T-helper 2 cell treated with Interferon-gamma antibody and Interleukin-4, amounts not matched to agents 5 μg/mL and 100 μg/mL, for 36 hours (primary cell): ENCODE data around the gene FBXW11.

ENCODE experiments used
- DNase-seq: peaks from one replicate; pipeline ENCODE4 v3.0.0; 2021; ENCODE audit warnings: low spot score
- H3K27ac Mint-ChIP-seq: one replicate; pipeline ENCODE4 v1.8.0; 2021; ENCODE audit warnings: mild to moderate bottlenecking, mixed read lengths
- H3K27me3 Mint-ChIP-seq: one replicate; pipeline ENCODE4 v1.8.0; 2021; ENCODE audit warnings: low read depth, mixed read lengths
- H3K36me3 Mint-ChIP-seq: one replicate; pipeline ENCODE4 v1.8.0; 2021; ENCODE audit warnings: low read depth, mixed read lengths
- H3K4me1 Mint-ChIP-seq: one replicate; pipeline ENCODE4 v1.8.0; 2021; ENCODE audit warnings: low read depth, mixed read lengths
- H3K4me3 Mint-ChIP-seq: one replicate; pipeline ENCODE4 v1.8.0; 2022; ENCODE audit warnings: mild to moderate bottlenecking, moderate library complexity, mixed read lengths
- H3K9me3 Mint-ChIP-seq: one replicate; pipeline ENCODE4 v1.8.0; 2021; ENCODE audit warnings: mixed read lengths

The FBXW11 gene

DNA sequence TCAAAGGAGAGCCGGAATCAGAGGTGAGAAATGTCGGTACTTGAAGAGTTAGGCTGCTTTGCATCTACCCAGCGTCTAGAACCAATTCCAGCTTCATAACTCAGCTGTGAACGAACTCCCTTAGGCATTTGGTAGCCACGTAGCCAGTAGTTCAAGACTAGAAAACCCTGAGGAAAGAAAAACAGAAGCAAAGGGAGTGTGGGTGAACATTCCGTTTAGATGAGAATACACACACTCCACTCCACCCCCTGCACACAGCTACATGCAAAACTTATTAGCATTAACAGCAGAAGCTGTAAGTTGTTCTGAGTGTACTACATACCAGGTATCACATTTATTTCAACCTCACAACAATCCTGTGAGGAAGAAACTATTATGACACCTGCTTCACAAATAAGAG is 142.5 kb downstream of the FBXW11 start:
- Mint-ChIP-seq H3K9me3 (no peaks in the 10 kb centered on the region), H3K27me3 (no peaks in the 10 kb centered on the region), H3K4me1 (peaks cover 17% of the 10 kb centered on the region), H3K4me3 (no peak overlapping the region), H3K27ac (no peak overlapping the region), H3K36me3 (peaks cover 24% of the 10 kb centered on the region)
- no peak for DNase-seq

DNA sequence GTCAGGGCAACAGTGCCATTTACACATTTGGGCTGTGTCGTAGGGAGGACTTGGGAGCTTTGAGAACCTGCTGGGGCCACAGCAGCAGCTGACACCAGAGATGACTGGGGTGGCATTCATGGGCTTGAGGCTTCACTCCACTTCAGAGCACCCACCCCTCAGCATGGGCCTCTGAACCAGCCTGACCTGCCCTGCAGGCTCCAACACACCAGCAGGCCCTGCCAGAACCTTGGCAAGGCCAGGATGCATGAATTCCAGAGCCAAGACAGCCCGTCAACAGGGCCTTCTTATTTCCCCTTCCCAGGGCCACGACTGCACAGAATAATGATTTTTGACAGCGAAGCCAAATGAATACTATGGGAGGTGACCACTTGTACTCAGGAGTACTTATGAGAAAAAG is 143.8 kb downstream of the FBXW11 start:
- no peak overlapping the region for H3K4me3 Mint-ChIP-seq
- H3K27me3 Mint-ChIP-seq: no peaks in the 10 kb centered on the region
- peaks cover 14% of the 10 kb centered on the region for H3K36me3 Mint-ChIP-seq
- H3K9me3 Mint-ChIP-seq: no peaks in the 10 kb centered on the region
- no peak for DNase-seq
- peaks cover 17% of the 10 kb centered on the region for H3K4me1 Mint-ChIP-seq
- H3K27ac Mint-ChIP-seq: no peak overlapping the region

DNA sequence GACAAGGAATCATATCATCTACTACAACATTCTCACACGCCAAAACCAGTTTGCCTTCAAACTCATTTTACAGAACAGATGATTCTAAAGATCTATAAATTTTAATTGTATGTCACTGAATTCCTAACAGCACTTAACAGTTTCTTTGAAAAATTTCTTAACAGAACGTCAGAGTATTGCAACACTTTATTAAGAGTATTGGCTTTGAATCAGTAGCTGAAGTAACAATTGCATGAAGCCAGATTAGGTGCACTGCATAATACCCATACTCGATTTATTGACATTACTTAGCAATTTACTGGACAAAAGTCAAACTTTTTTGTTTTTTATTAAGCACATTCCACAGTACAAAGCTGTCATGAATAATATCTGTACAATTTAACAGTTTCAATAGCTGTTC is 145.1 kb downstream of the FBXW11 start:
- Mint-ChIP-seq H3K36me3 (peaks cover 10% of the 10 kb centered on the region), H3K4me3 (no peak overlapping the region), H3K27me3 (no peaks in the 10 kb centered on the region), H3K27ac (no peak overlapping the region), H3K9me3 (no peaks in the 10 kb centered on the region), H3K4me1 (peaks cover 14% of the 10 kb centered on the region)
- DNase-seq: no peak

DNA sequence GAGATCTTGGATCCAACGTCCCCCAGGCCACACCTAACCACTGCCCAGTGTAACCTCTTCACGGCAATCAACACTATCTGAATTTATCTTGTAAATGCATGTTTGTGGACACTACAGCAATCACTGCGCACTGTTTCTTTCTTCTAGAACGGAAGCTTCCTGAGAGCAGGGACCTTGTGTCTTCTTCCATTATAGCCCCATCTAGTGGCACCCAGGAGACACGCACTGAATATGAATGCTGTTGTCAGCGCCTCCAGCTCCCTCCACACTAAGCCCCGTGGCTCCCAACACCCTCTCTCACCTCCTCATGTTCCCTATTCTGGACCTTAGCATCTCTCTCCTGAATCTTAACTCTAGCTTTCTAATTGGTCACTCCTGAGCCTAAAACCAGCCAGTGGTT is 148.1 kb downstream of the FBXW11 start:
- H3K27ac Mint-ChIP-seq: no peak overlapping the region
- H3K4me1 Mint-ChIP-seq: peaks cover 10% of the 10 kb centered on the region
- no peak for DNase-seq
- H3K9me3 Mint-ChIP-seq: no peaks in the 10 kb centered on the region
- H3K4me3 Mint-ChIP-seq: no peak overlapping the region
- H3K27me3 Mint-ChIP-seq: no peaks in the 10 kb centered on the region
- H3K36me3 Mint-ChIP-seq: peaks cover 2% of the 10 kb centered on the region

DNA sequence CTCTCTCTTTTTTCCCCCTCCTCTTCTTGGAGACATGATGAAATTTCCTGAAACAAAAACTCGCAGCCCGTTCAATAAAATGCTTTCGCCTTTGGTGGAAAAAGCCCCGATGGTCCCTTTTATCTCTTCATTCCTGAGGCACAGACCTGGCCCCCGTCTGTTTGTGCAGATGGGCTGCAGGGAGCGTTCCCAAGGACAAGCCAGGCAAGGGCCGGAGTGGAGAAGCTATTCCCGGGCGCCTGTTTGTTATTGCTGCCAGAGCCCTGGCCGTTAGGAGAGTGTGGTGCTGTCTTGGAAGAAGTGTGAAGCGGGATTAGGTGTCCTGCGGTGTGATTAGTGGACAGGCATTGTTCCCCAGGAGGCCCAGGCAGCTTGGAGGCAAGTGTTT is 149.0 kb downstream of the FBXW11 start:
- Mint-ChIP-seq H3K27ac (no peak overlapping the region), H3K4me3 (no peak overlapping the region), H3K9me3 (no peaks in the 10 kb centered on the region), H3K36me3 (peaks cover 2% of the 10 kb centered on the region), H3K27me3 (no peaks in the 10 kb centered on the region), H3K4me1 (peaks cover 10% of the 10 kb centered on the region)
- no peak for DNase-seq

DNA sequence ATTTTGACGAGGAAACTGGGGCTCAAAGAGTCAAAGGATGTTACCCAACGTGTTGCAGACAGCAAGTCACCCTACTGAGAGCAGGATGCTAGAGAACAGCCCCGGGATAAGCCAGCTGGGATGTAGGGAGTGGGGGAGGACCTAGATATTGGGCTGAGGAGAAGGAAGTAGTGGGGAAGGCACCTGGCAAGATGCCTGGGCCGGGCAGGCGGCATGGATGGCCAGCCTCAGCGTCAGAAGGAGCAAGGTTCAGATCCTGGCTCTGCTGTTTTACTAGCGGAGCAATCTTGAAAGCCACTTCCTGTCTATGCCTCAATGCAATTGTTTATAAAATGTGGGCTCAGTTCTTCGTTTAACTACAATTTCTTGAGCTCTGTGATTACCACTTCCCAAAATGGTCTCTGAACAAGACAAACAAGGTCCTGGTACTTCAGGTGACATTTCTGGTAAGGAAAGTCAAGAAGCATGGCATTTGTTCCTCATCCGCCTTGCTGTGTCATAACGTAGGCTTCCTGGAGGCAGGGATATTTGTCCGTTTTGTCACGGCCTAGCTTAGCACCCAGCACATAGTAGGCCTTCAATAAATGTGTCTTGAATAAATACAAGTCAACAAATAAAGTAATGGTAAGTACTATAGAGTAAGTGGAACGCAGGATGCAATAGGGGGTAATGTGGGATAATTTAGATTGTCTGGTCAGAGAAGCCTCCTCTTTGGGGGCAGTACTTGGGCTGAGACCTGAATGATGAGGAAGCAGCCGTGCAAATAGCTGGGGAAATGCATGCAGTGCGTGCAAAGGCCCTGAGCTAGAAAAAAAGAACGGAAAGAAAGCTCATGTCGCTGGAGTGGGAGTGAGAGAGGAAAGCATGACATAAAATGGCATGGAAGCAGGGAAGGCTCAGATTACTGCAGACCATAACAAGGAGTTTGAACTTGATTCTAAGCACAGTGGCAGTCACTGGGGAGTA is 150.4 kb downstream of the FBXW11 start:
- Mint-ChIP-seq H3K4me3 (no peak overlapping the region), H3K27ac (peak overlapping the region; percentile 53), H3K27me3 (no peaks in the 10 kb centered on the region), H3K9me3 (no peaks in the 10 kb centered on the region), H3K36me3 (peaks cover 2% of the 10 kb centered on the region), H3K4me1 (peaks cover 10% of the 10 kb centered on the region)
- DNase-seq: no peak

DNA sequence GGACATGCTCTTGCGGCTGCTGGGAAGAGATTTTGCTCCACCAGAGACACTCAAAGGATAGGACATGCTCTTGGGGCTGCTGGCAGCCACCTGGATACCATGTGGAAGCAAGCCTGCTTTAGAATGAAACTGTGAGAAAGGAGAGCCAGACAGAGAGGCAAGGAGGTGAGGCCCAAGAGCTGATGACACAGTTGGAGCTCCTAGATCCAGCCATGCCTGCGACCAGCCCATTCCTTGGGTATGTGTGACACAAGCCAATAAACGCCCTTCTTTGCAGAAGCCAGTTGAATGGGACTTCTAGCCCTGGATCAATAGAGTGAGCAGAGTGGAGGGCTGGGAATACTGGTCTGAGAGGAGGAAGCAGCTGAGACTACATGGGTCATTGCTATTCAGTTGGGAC is 151.2 kb downstream of the FBXW11 start:
- Mint-ChIP-seq H3K36me3 (peaks cover 2% of the 10 kb centered on the region), H3K9me3 (no peaks in the 10 kb centered on the region), H3K27me3 (no peaks in the 10 kb centered on the region), H3K27ac (no peak overlapping the region), H3K4me1 (peaks cover 10% of the 10 kb centered on the region), H3K4me3 (no peak overlapping the region)
- DNase-seq: no peak

DNA sequence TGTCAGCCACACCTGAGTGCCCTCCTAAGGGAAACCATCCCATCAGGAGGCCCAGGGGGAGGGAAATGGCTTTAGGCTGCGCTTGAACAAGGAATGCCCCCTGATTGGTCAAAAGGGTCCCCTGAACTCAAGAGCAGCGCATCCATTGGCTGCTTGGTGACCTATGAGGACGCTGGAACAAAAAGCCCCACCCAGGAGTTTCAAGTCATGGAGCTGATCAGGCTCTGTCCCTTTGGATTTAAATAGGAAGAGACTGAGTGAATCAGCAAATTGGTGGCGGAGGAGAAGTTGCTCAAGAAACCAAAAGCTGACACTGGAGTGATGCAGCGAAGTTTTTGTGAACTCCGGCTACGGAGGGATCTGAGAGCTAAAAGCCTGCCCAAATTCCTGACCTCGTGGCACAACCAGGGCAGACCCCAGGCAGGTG is 154.2 kb downstream of the FBXW11 start:
- Mint-ChIP-seq H3K4me1 (peaks cover 10% of the 10 kb centered on the region), H3K27ac (no peak overlapping the region), H3K9me3 (no peaks in the 10 kb centered on the region), H3K4me3 (no peak overlapping the region), H3K36me3 (peaks cover 2% of the 10 kb centered on the region), H3K27me3 (no peaks in the 10 kb centered on the region)
- DNase-seq: no peak

DNA sequence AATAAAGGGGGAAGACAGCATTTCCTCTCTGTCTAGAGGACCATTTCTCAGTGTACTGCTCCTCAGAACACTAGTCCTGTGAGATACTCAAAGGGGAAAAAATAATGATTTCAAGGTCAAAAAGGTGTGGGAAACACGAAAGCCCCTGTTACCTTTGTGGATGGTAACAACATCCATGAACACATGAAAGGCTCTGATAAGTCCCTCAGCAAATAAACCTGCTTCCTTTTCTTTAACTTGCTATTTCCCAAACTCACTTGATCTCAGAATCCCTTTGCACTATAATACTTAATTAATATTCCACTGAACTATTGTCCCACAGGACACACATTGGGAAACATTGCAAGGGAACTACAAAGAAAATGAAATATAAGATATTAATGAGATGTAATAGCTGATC is 155.2 kb downstream of the FBXW11 start:
- H3K4me3 Mint-ChIP-seq: no peak overlapping the region
- no peaks in the 10 kb centered on the region for H3K27me3 Mint-ChIP-seq
- no peaks in the 10 kb centered on the region for H3K36me3 Mint-ChIP-seq
- no peak overlapping the region for H3K27ac Mint-ChIP-seq
- DNase-seq: no peak
- no peaks in the 10 kb centered on the region for H3K9me3 Mint-ChIP-seq
- peaks cover 7% of the 10 kb centered on the region for H3K4me1 Mint-ChIP-seq

DNA sequence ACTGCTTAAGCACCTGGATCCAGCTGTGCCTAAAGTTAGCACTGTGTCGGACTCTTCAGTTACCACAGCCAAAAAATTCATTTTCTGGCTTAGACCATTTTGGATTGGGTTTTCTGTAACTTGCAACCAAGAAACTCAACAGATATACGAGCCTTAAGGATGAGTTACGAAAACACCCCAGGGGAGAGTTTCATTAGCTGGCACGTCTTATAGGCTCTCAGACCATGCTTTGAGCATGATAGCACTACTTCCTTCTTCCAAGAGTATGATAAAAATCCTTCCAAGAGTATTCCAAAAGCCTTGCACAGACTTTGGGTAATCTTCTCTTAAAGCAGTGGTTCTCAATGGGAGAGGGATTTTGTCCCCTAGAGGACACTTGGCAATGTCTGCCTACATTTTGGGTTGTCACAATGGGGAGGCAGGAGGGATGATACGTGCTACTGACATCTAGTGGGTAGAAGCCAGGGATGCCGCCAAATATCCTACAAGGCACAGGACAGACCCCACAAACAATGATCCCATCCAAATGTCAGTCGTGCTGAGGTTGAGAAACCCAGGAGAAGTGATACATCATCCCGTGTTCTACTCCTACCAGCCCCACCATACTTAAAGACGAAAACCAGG is 156.0 kb downstream of the FBXW11 start:
- Mint-ChIP-seq H3K27me3 (no peaks in the 10 kb centered on the region), H3K27ac (no peak overlapping the region), H3K9me3 (no peaks in the 10 kb centered on the region), H3K4me3 (no peak overlapping the region), H3K36me3 (no peaks in the 10 kb centered on the region), H3K4me1 (no peaks in the 10 kb centered on the region)
- no peak for DNase-seq

DNA sequence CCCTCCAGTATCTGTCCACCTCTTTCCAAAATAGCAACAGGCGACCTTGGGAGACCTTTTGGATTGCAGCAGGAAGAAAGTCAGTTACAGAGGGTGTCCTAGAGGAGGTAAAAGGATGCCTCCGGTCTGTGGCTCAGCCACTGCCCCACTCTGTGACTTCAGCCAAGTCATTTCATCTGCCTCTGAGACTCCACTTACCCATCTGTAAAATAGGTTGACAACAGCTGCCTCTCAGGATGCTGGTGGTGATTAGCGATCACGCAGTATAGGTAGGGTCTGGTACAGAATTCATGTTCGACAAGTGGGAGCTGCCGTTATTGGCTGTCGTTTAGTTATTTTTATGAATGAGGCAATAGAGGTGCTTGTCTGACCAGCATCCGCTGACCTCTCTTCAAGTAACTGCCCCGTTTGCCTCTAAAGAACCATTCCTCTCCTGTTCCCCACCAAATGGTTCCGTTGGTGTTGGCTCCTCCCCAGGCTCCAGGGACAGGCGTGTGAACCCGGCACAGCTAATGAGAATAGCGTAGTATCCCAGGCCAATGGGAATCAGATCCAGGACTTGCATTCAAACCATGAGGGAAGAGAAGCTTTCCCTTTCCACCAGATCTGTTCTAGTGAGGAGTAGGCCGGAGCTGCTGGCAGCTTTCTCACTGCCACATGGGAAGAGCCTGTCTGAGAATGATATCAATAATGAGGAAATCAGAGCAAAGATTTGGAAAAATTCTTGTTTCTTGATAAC is 156.7 kb downstream of the FBXW11 start:
- H3K4me1 Mint-ChIP-seq: no peaks in the 10 kb centered on the region

DNA sequence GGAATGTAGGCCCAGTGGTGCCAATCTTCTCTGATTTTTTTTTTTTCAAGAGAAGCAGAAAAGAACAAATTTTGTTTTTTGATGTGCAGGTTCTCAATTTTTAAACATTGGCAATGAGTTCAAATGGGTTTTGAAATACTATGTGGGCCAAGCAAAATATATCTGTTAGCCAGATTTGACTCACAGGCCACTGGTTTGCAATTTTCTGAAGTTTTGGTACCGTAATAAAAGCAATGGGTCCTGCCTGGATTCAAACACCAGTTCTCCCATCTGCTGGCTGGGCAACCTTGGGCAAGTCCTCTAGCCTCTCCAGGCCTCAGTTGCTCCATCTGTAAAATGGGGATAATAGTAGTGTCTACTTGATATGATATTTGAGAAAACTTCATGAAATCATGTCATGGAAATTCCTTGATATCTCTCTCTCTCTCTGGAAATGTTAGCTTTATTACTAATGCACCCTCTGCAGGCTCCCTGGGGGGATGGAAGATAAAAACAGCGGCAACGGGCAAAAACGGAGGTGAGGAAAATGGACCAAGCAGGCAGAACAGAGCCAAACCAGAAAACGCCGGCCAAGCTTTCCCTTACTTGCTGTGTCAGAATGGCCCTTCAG is 157.4 kb downstream of the FBXW11 start:
- no peaks in the 10 kb centered on the region for H3K27me3 Mint-ChIP-seq
- H3K4me3 Mint-ChIP-seq: no peak overlapping the region
- H3K36me3 Mint-ChIP-seq: no peaks in the 10 kb centered on the region
- DNase-seq: no peak
- no peaks in the 10 kb centered on the region for H3K4me1 Mint-ChIP-seq
- H3K9me3 Mint-ChIP-seq: no peaks in the 10 kb centered on the region
- no peak overlapping the region for H3K27ac Mint-ChIP-seq

More for the DNA sequence above, 156.7 kb downstream of the FBXW11 start:
- H3K27ac Mint-ChIP-seq: no peak overlapping the region
- no peaks in the 10 kb centered on the region for H3K36me3 Mint-ChIP-seq
- H3K27me3 Mint-ChIP-seq: no peaks in the 10 kb centered on the region
- H3K4me3 Mint-ChIP-seq: no peak overlapping the region
- no peak for DNase-seq
- no peaks in the 10 kb centered on the region for H3K9me3 Mint-ChIP-seq

DNA sequence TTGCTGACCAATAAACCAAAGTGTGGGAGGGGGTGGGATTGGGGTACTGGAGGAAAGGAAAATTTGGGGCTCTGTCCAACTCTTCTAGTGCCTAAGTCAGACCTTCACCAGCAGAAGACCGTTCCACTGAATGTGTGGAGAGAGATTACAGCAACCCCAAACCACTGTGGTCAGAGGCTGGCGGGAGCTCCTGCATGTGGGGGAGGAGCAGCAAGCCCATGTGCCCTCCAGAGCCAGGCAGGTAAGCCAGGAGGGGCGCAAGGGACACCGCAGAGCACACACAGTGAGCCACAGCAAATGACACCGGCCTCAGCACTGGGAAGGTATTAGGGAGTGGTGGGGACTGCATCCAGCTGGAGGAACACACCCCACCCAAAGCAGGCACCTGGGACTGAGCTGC is 158.0 kb downstream of the FBXW11 start:
- Mint-ChIP-seq H3K9me3 (no peaks in the 10 kb centered on the region), H3K4me1 (no peaks in the 10 kb centered on the region), H3K4me3 (no peak overlapping the region), H3K27me3 (no peaks in the 10 kb centered on the region), H3K36me3 (no peaks in the 10 kb centered on the region), H3K27ac (no peak overlapping the region)
- DNase-seq: no peak

DNA sequence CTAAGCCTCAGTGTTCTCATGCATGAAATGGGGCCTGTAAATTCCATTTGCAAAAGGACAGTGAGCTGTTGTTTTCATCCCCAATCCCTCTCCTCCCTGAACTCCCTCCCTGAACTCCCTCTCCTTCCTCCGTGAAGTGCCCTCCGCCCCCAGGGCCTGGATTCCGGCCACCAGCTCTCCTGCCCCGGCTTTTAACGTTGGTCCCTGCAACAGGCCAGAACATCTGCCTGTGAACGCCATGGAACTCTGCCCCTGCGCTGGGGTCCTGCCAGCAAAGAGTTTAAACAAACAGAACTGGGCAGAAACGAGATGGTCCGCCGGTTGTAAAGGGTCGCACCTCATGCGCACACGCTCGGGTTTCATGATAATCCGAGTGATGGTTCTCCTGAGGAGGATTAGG is 158.4 kb downstream of the FBXW11 start:
- Mint-ChIP-seq H3K9me3 (no peaks in the 10 kb centered on the region), H3K36me3 (no peaks in the 10 kb centered on the region), H3K4me1 (no peaks in the 10 kb centered on the region), H3K27ac (no peak overlapping the region), H3K4me3 (no peak overlapping the region), H3K27me3 (no peaks in the 10 kb centered on the region)
- no peak for DNase-seq
